ENCODE measurements around the gene CSF1R. TPM values are rescaled to one million over a fixed set of nuclear protein-coding genes. Genes with fewer than 3 reads are reported as not detected.

The CSF1R gene
- total RNA-seq, result not detected
- 0.39 TPM for polyA plus RNA-seq (2013, experiment 1 of 2)
- not detected for polyA plus RNA-seq (2013, experiment 2 of 2)
- long read RNA-seq, experiment 1, result 0 reads
- long read RNA-seq, experiment 2, result 0 reads
- long read RNA-seq, experiment 3, result 0 reads
- long read RNA-seq, experiment 4, result 0 reads

GRCh38 chr5:150085950-150086715 is at the start of gene CSF1R:
TSS of gene CSF1R (minus strand) at chr5:150086554. CDS start at chr5:150086427, 127 bp downstream.
- H3K4me3 Mint-ChIP-seq, result no peak within 1 kb of the TSS

GRCh38 chr5:150135557-150136304 is 49.4 kb upstream of the CSF1R start:
- Mint-ChIP-seq H3K9me3 (no peaks in the 10 kb centered on the region), H3K27me3 (ENCODE audit: insufficient read depth) (peaks cover 52% of the 10 kb centered on the region), H3K4me1 (peaks cover 63% of the 10 kb centered on the region), H3K27ac (no peak overlapping the region), H3K36me3 (ENCODE audit: low read depth) (no peaks in the 10 kb centered on the region), H3K4me3 (no peak overlapping the region)
- TF ChIP-seq CTCF (conservative IDR thresholded peaks at IDR 0.05), result no peak
- H3K36me3 ChIP-seq (ENCODE audit: control insufficient read depth, insufficient read depth, low read length), result no peaks in the 10 kb centered on the region
- no peak for DNase-seq
- 89 to 92% methylated on average over 20 to 21 of the region's 21 CpGs for WGBS, 2 experiments (ENCODE audit: insufficient coverage in 1 of 2, insufficient read length in 1 of 2)
- H3K9me3 ChIP-seq (ENCODE audit: control insufficient read depth, low read length), result no peaks in the 10 kb centered on the region
- peaks cover 32% of the 10 kb centered on the region for H3K4me1 ChIP-seq (ENCODE audit: control insufficient read depth, insufficient read depth, low read length)
- no peak overlapping the region for H3K9ac ChIP-seq (ENCODE audit: extremely low read depth, low read length, poor library complexity, severe bottlenecking)
- no peak overlapping the region for H3K27ac ChIP-seq (ENCODE audit: low read depth, low read length)
- H3K4me3 ChIP-seq (ENCODE audit: low read length), result no peak overlapping the region
- peaks cover 19% of the 10 kb centered on the region for H3K27me3 ChIP-seq (ENCODE audit: control insufficient read depth, insufficient read depth, low read length, poor library complexity, severe bottlenecking)

More at GRCh38 chr5:150085950-150086715, at the start of gene CSF1R:
- Histone ChIP-seq H3K9me3 (ENCODE audit: control insufficient read depth, low read length) (no peaks in the 10 kb centered on the region), H3K27ac (ENCODE audit: low read depth, low read length) (no peak within 1 kb of the TSS), H3K36me3 (ENCODE audit: control insufficient read depth, insufficient read depth, low read length) (no peaks in the 10 kb centered on the region), H3K4me3 (ENCODE audit: low read length) (no peak within 1 kb of the TSS), H3K27me3 (ENCODE audit: control insufficient read depth, insufficient read depth, low read length, poor library complexity, severe bottlenecking) (peaks cover 16% of the 10 kb centered on the region), H3K9ac (ENCODE audit: extremely low read depth, low read length, poor library complexity, severe bottlenecking) (no peak within 1 kb of the TSS), H3K4me1 (ENCODE audit: control insufficient read depth, insufficient read depth, low read length) (peaks cover 19% of the 10 kb centered on the region)
- Mint-ChIP-seq H3K9me3 (no peaks in the 10 kb centered on the region), H3K4me1 (peaks cover 19% of the 10 kb centered on the region), H3K36me3 (ENCODE audit: low read depth) (no peaks in the 10 kb centered on the region), H3K27ac (peak within 1 kb of the TSS; percentile 66), H3K27me3 (ENCODE audit: insufficient read depth) (peaks cover 19% of the 10 kb centered on the region)
- no peak for TF ChIP-seq CTCF (conservative IDR thresholded peaks at IDR 0.05)
- 89 to 95% methylated on average over 6 to 9 of the region's 9 CpGs for WGBS, 2 experiments (ENCODE audit: insufficient coverage in 1 of 2, insufficient read length in 1 of 2)
- DNase-seq, result peak; percentile 36

GRCh38 chr5:150134198-150134588 is 47.8 kb upstream of the CSF1R start:
- H3K9ac ChIP-seq (ENCODE audit: extremely low read depth, low read length, poor library complexity, severe bottlenecking), result no peak overlapping the region
- Mint-ChIP-seq H3K36me3 (ENCODE audit: low read depth) (no peaks in the 10 kb centered on the region), H3K4me1 (peaks cover 69% of the 10 kb centered on the region), H3K9me3 (no peaks in the 10 kb centered on the region), H3K27me3 (ENCODE audit: insufficient read depth) (peaks cover 59% of the 10 kb centered on the region), H3K27ac (no peak overlapping the region), H3K4me3 (no peak overlapping the region)
- peaks cover 28% of the 10 kb centered on the region for H3K4me1 ChIP-seq (ENCODE audit: control insufficient read depth, insufficient read depth, low read length)
- no peak for DNase-seq
- H3K27ac ChIP-seq (ENCODE audit: low read depth, low read length), result no peak overlapping the region
- no peak for TF ChIP-seq CTCF (conservative IDR thresholded peaks at IDR 0.05)
- WGBS, 2 experiments (ENCODE audit: insufficient coverage in 1 of 2, insufficient read length in 1 of 2), result 91 to 92% methylated on average over 7 of the region's 7 CpGs
- H3K27me3 ChIP-seq (ENCODE audit: control insufficient read depth, insufficient read depth, low read length, poor library complexity, severe bottlenecking), result peaks cover 25% of the 10 kb centered on the region
- no peaks in the 10 kb centered on the region for H3K9me3 ChIP-seq (ENCODE audit: control insufficient read depth, low read length)
- H3K4me3 ChIP-seq (ENCODE audit: low read length), result no peak overlapping the region
- no peaks in the 10 kb centered on the region for H3K36me3 ChIP-seq (ENCODE audit: control insufficient read depth, insufficient read depth, low read length)

Measured in endodermal cell (in vitro differentiated cells).